Suprapubic skin (tissue), 3 donors: Measurements from ENCODE around the gene RAB8A.

Source experiments
- CTCF ChIP-seq, 2 donors: fragments of 200-600 bp in 1 of 2; fragments of 450-650 bp in 1 of 2; sonication (generic) in 1 of 2; IDR thresholded peaks; one replicate each; pipeline ENCODE4 v1.5.1; 2016 to 2019; ENCODE audit warnings: antibody characterized with exemption in 2 of 2, mild to moderate bottlenecking in 1 of 2, moderate library complexity in 1 of 2
- POLR2A ChIP-seq, 2 donors: fragments of 450-650 bp; IDR thresholded peaks; one replicate each; pipeline ENCODE4 v1.6.1; 2017; ENCODE audit warnings: antibody characterized with exemption in 2 of 2, mild to moderate bottlenecking in 2 of 2, moderate library complexity in 2 of 2

- TF ChIP-seq POLR2A (IDR thresholded peaks at IDR 0.05) (no peak), CTCF (IDR thresholded peaks at IDR 0.05) (no peak)
Observed at GRCh38 chr19:16134510-16134909, 22.8 kb downstream of the RAB8A start.
